Endodermal cell (in vitro differentiated cells): Measurements from ENCODE around the gene SLC17A8. TPM values are rescaled to one million over a fixed set of nuclear protein-coding genes. Genes with fewer than 3 reads are reported as not detected.
A peak's percentile ranks its signal among the peaks of the same experiment; 100 is the strongest.

Source experiments
- DNase-seq: peaks from one replicate; pipeline ENCODE4 v3.0.0-alpha.2; 2017
- H3K27ac ChIP-seq: 2 replicates; pipeline ENCODE4 v1.5.1; 2013; ENCODE audit warnings: mild to moderate bottlenecking, low read depth, low read length, moderate library complexity
- H3K27me3 ChIP-seq: 2 replicates; pipeline ENCODE4 v1.6.1; 2013; ENCODE audit warnings: mild to moderate bottlenecking, low read length, moderate library complexity; ENCODE audit not compliant: insufficient read depth, control insufficient read depth, poor library complexity, severe bottlenecking
- H3K36me3 ChIP-seq: 2 replicates; pipeline ENCODE4 v1.7.0; 2013; ENCODE audit warnings: mild to moderate bottlenecking, low read length, moderate library complexity; ENCODE audit not compliant: control insufficient read depth, insufficient read depth
- H3K4me1 ChIP-seq: one replicate; pipeline ENCODE4 v1.7.0; 2013; ENCODE audit warnings: low read length; ENCODE audit not compliant: control insufficient read depth, insufficient read depth
- H3K4me3 ChIP-seq: 2 replicates; pipeline ENCODE4 v1.5.1; 2013; ENCODE audit warnings: mild to moderate bottlenecking, low read length, moderate library complexity
- H3K9ac ChIP-seq: 2 replicates; pipeline ENCODE4 v1.6.1; 2013; ENCODE audit warnings: mild to moderate bottlenecking, low read length, moderate library complexity; ENCODE audit not compliant: poor library complexity, severe bottlenecking; ENCODE audit errors: extremely low read depth
- H3K9me3 ChIP-seq: 2 replicates; pipeline ENCODE4 v1.6.1; 2013; ENCODE audit warnings: mild to moderate bottlenecking, low read length, moderate library complexity; ENCODE audit not compliant: control insufficient read depth
- H3K27ac Mint-ChIP-seq: 2 replicates; pipeline ENCODE4 v1.8.0; 2020; ENCODE audit warnings: mixed read lengths
- H3K27me3 Mint-ChIP-seq: 2 replicates; pipeline ENCODE4 v1.8.0; 2021; ENCODE audit warnings: mild to moderate bottlenecking, mixed read lengths; ENCODE audit not compliant: insufficient read depth
- H3K36me3 Mint-ChIP-seq: 2 replicates; pipeline ENCODE4 v1.8.0; 2020; ENCODE audit warnings: low read depth, mixed read lengths
- H3K4me1 Mint-ChIP-seq: 2 replicates; pipeline ENCODE4 v1.8.0; 2020; ENCODE audit warnings: mixed read lengths
- H3K4me3 Mint-ChIP-seq: 2 replicates; pipeline ENCODE4 v1.8.0; 2020; ENCODE audit warnings: mild to moderate bottlenecking, moderate library complexity, mixed read lengths
- H3K9me3 Mint-ChIP-seq: 2 replicates; pipeline ENCODE4 v1.8.0; 2020; ENCODE audit warnings: mild to moderate bottlenecking, mixed read lengths
- WGBS, 2 experiments: methylation state at CpG; one replicate each; pipeline versions ENCODE4 v1.1.5 to v1.1.7; 2013; ENCODE audit warnings: missing lambda C conversion rate in 2 of 2, mixed read lengths in 1 of 2; ENCODE audit not compliant: insufficient coverage in 1 of 2, insufficient read length in 1 of 2; 5-methylcytosine and 5-hydroxymethylcytosine counted together
- total RNA-seq, 2 donors: library from RNA; stranded (reverse); fragmentation: NEBNext Ultra II Directional in 1 of 2; extraction: Animal tissue kit (Norgen Biotek cat#: 25700) in 1 of 2; gene quantifications; 2 replicates in 1 of 2; 3 replicates in 1 of 2; pipeline ENCODE4 v1.2.1, GENCODE V29; 2021
- TF ChIP-seq, protein P1 (sequence below): fragments of 200-600 bp; sonication (generic); conservative IDR thresholded peaks from 2 replicates; pipeline ENCODE4 v1.5.0; 2021; ENCODE audit warnings: antibody characterized with exemption, mild to moderate bottlenecking

SLC17A8 gene
- total RNA-seq, 2 donors from 2014 or later, result 0.40 TPM; not detected in 1

DNA sequence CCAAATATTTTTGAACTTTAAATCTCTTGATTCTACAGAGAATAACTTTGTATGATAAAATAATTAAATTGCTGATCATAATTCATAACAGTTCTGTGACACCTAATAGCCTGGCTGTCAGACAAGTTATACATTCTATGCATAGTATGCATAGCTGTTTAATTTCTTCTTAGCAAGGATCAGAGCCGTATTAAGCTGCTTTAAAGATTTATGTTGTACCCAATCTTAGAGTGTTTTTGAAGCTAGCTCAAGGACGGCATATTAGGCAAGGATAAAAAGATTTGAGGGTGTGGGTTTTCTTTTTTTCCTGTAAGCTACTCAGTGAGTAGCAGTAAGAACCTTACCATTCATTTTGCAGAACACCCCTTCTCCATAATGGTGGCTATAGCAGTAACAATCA is 45.9 kb downstream of the SLC17A8 start:
- peaks cover 2% of the 10 kb centered on the region for H3K4me1 Mint-ChIP-seq
- Histone ChIP-seq H3K27ac (no peak overlapping the region), H3K4me3 (no peak overlapping the region), H3K27me3 (no peaks in the 10 kb centered on the region), H3K36me3 (no peaks in the 10 kb centered on the region), H3K9ac (no peak overlapping the region), H3K4me1 (no peaks in the 10 kb centered on the region), H3K9me3 (peaks cover 5% of the 10 kb centered on the region)
- H3K27ac Mint-ChIP-seq, result no peak overlapping the region
- no peaks in the 10 kb centered on the region for H3K36me3 Mint-ChIP-seq
- no peaks in the 10 kb centered on the region for H3K27me3 Mint-ChIP-seq
- WGBS, 2 experiments, result 94% methylated on average over 2 of the region's 2 CpGs; no CpG with 5 or more reads in 1 of the 2 experiments
- H3K9me3 Mint-ChIP-seq, result peaks cover 11% of the 10 kb centered on the region
- no peak overlapping the region for H3K4me3 Mint-ChIP-seq
- TF ChIP-seq, protein P1, sequence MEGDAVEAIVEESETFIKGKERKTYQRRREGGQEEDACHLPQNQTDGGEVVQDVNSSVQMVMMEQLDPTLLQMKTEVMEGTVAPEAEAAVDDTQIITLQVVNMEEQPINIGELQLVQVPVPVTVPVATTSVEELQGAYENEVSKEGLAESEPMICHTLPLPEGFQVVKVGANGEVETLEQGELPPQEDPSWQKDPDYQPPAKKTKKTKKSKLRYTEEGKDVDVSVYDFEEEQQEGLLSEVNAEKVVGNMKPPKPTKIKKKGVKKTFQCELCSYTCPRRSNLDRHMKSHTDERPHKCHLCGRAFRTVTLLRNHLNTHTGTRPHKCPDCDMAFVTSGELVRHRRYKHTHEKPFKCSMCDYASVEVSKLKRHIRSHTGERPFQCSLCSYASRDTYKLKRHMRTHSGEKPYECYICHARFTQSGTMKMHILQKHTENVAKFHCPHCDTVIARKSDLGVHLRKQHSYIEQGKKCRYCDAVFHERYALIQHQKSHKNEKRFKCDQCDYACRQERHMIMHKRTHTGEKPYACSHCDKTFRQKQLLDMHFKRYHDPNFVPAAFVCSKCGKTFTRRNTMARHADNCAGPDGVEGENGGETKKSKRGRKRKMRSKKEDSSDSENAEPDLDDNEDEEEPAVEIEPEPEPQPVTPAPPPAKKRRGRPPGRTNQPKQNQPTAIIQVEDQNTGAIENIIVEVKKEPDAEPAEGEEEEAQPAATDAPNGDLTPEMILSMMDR, result no peak
- no peak for DNase-seq

- Histone ChIP-seq H3K36me3 (no peaks in the 10 kb centered on the region), H3K9ac (no peak overlapping the region), H3K4me1 (no peaks in the 10 kb centered on the region), H3K27me3 (no peaks in the 10 kb centered on the region), H3K9me3 (peaks cover 5% of the 10 kb centered on the region), H3K27ac (no peak overlapping the region), H3K4me3 (no peak overlapping the region)
- H3K9me3 Mint-ChIP-seq, result peaks cover 11% of the 10 kb centered on the region
- H3K4me1 Mint-ChIP-seq, result peaks cover 2% of the 10 kb centered on the region
- TF ChIP-seq, protein P1, result no peak
- no peak overlapping the region for H3K4me3 Mint-ChIP-seq
- H3K36me3 Mint-ChIP-seq, result no peaks in the 10 kb centered on the region
- DNase-seq, result no peak
- H3K27ac Mint-ChIP-seq, result no peak overlapping the region
- H3K27me3 Mint-ChIP-seq, result no peaks in the 10 kb centered on the region
- 91 to 100% methylated on average over 2 of the region's 2 CpGs for WGBS, 2 experiments
Observed at GRCh38 chr12:100403446-100403845, 46.6 kb downstream of the SLC17A8 start.

- H3K4me3 ChIP-seq, result no peak overlapping the region
- H3K36me3 Mint-ChIP-seq, result no peaks in the 10 kb centered on the region
- no peaks in the 10 kb centered on the region for H3K36me3 ChIP-seq
- no peaks in the 10 kb centered on the region for H3K27me3 ChIP-seq
- H3K4me1 Mint-ChIP-seq, result peaks cover 2% of the 10 kb centered on the region
- H3K27me3 Mint-ChIP-seq, result no peaks in the 10 kb centered on the region
- H3K27ac ChIP-seq, result no peak overlapping the region
- WGBS, 2 experiments, result 42 to 54% methylated on average over 10 of the region's 10 CpGs
- no peaks in the 10 kb centered on the region for H3K4me1 ChIP-seq
- H3K9ac ChIP-seq, result no peak overlapping the region
- peaks cover 5% of the 10 kb centered on the region for H3K9me3 ChIP-seq
- H3K27ac Mint-ChIP-seq, result no peak overlapping the region
- TF ChIP-seq, protein P1, result peak; percentile 94
- no peak overlapping the region for H3K4me3 Mint-ChIP-seq
- DNase-seq, result peak; percentile 96
- peaks cover 7% of the 10 kb centered on the region for H3K9me3 Mint-ChIP-seq
Observed at GRCh38 chr12:100404769-100405407, 48.0 kb downstream of the SLC17A8 start.
